ENCODE data around the gene NTNG2.

Gene NTNG2

GRCh38 chr9:132150256-132150655, 11.6 kb upstream of the NTNG2 start:
- H2AFZ ChIP-seq = no peak overlapping the region
- H3K79me2 ChIP-seq = no peaks in the 10 kb centered on the region
- no peaks in the 10 kb centered on the region for H3K36me3 ChIP-seq (ENCODE audit: control insufficient read depth, insufficient read depth, low read length)
- no peaks in the 10 kb centered on the region for H3K27me3 ChIP-seq (ENCODE audit: control insufficient read depth, insufficient read depth, low read length)
- H3K4me2 ChIP-seq (ENCODE audit: low read length) = no peak overlapping the region
- no peak for TF ChIP-seq CTCF (IDR thresholded peaks at IDR 0.05)
- H3K27ac ChIP-seq = no peak overlapping the region
- H3K9ac ChIP-seq = no peak overlapping the region
- H3K4me3 ChIP-seq (ENCODE audit: low read depth, low read length) = no peak overlapping the region
- no peaks in the 10 kb centered on the region for H3K4me1 ChIP-seq
- H3K9me3 ChIP-seq (ENCODE audit: control insufficient read depth, low read length) = no peaks in the 10 kb centered on the region

GRCh38 chr9:132151118-132151517, 10.7 kb upstream of the NTNG2 start:
- Histone ChIP-seq H3K27ac (no peak overlapping the region), H3K4me2 (ENCODE audit: low read length) (no peak overlapping the region), H3K27me3 (ENCODE audit: control insufficient read depth, insufficient read depth, low read length) (no peaks in the 10 kb centered on the region), H3K9me3 (ENCODE audit: control insufficient read depth, low read length) (no peaks in the 10 kb centered on the region), H3K4me1 (no peaks in the 10 kb centered on the region), H3K79me2 (no peaks in the 10 kb centered on the region), H3K4me3 (ENCODE audit: low read depth, low read length) (no peak overlapping the region), H2AFZ (no peak overlapping the region), H3K36me3 (ENCODE audit: control insufficient read depth, insufficient read depth, low read length) (no peaks in the 10 kb centered on the region), H3K9ac (no peak overlapping the region)
- TF ChIP-seq CTCF (IDR thresholded peaks at IDR 0.05) = no peak

- H3K36me3 ChIP-seq (ENCODE audit: control insufficient read depth, insufficient read depth, low read length) = no peaks in the 10 kb centered on the region
- H3K9ac ChIP-seq = no peak overlapping the region
- H2AFZ ChIP-seq = no peak overlapping the region
- no peak overlapping the region for H3K27ac ChIP-seq
- H3K27me3 ChIP-seq (ENCODE audit: control insufficient read depth, insufficient read depth, low read length) = no peaks in the 10 kb centered on the region
- no peaks in the 10 kb centered on the region for H3K4me1 ChIP-seq
- no peaks in the 10 kb centered on the region for H3K79me2 ChIP-seq
- H3K9me3 ChIP-seq (ENCODE audit: control insufficient read depth, low read length) = no peaks in the 10 kb centered on the region
- no peak overlapping the region for H3K4me3 ChIP-seq (ENCODE audit: low read depth, low read length)
- H3K4me2 ChIP-seq (ENCODE audit: low read length) = no peak overlapping the region
- TF ChIP-seq CTCF (IDR thresholded peaks at IDR 0.05) = no peak
Observed at GRCh38 chr9:132152231-132152630, 9.6 kb upstream of the NTNG2 start.

- no peak for TF ChIP-seq CTCF (IDR thresholded peaks at IDR 0.05)
- Histone ChIP-seq H2AFZ (no peak overlapping the region), H3K36me3 (ENCODE audit: control insufficient read depth, insufficient read depth, low read length) (no peaks in the 10 kb centered on the region), H3K4me1 (no peaks in the 10 kb centered on the region), H3K79me2 (no peaks in the 10 kb centered on the region), H3K27me3 (ENCODE audit: control insufficient read depth, insufficient read depth, low read length) (no peaks in the 10 kb centered on the region), H3K9me3 (ENCODE audit: control insufficient read depth, low read length) (no peaks in the 10 kb centered on the region), H3K4me3 (ENCODE audit: low read depth, low read length) (no peak overlapping the region), H3K9ac (no peak overlapping the region), H3K27ac (no peak overlapping the region), H3K4me2 (ENCODE audit: low read length) (no peak overlapping the region)
Observed at GRCh38 chr9:132154863-132155567, 6.8 kb upstream of the NTNG2 start.

- H3K9me3 ChIP-seq (ENCODE audit: control insufficient read depth, low read length) = no peaks in the 10 kb centered on the region
- no peak overlapping the region for H3K27ac ChIP-seq
- no peaks in the 10 kb centered on the region for H3K27me3 ChIP-seq (ENCODE audit: control insufficient read depth, insufficient read depth, low read length)
- no peak overlapping the region for H2AFZ ChIP-seq
- no peaks in the 10 kb centered on the region for H3K36me3 ChIP-seq (ENCODE audit: control insufficient read depth, insufficient read depth, low read length)
- no peaks in the 10 kb centered on the region for H3K79me2 ChIP-seq
- no peaks in the 10 kb centered on the region for H3K4me1 ChIP-seq
- H3K4me2 ChIP-seq (ENCODE audit: low read length) = no peak overlapping the region
- TF ChIP-seq CTCF (IDR thresholded peaks at IDR 0.05) = no peak
- no peak overlapping the region for H3K4me3 ChIP-seq (ENCODE audit: low read depth, low read length)
- H3K9ac ChIP-seq = no peak overlapping the region
Observed at GRCh38 chr9:132155568-132155895, 6.3 kb upstream of the NTNG2 start.
